Stomach (tissue), 9 donors: ENCODE measurements around the gene SYNE2. TPM values are rescaled to one million over a fixed set of nuclear protein-coding genes. Genes with fewer than 3 reads are reported as not detected.

ENCODE experiments used
- DNase-seq, 2 donors: peaks; one replicate each; pipeline versions ENCODE4 v3.0.0 to v3.0.0-alpha.2; 2013 to 2019
- H3K27ac ChIP-seq, 5 donors: fragments of 200-600 bp in 4 of 5; sonication (generic) in 4 of 5; one replicate each; pipeline ENCODE4 v1.5.1; 2013 to 2019; ENCODE audit warnings: mild to moderate bottlenecking in 1 of 5, moderate library complexity in 1 of 5
- H3K27me3 ChIP-seq, 3 donors: fragments of 200-600 bp; sonication (generic); one replicate each; pipeline ENCODE4 v1.5.1; 2017 to 2019; ENCODE audit warnings: mixed run types in 1 of 3
- H3K36me3 ChIP-seq, 4 donors: fragments of 200-600 bp; sonication (generic); 1 replicate in 3 of 4; 2 replicates in 1 of 4; pipeline ENCODE4 v1.5.1; 2016 to 2019
- H3K4me1 ChIP-seq, 4 donors: fragments of 200-600 bp; sonication (generic); one replicate each; pipeline ENCODE4 v1.5.1; 2016 to 2019
- H3K4me3 ChIP-seq, 4 donors: fragments of 200-600 bp; sonication (generic) in 3 of 4; one replicate each; pipeline ENCODE4 v1.5.1; 2016 to 2019; ENCODE audit warnings: mild to moderate bottlenecking in 1 of 4
- H3K9me3 ChIP-seq, 4 donors: fragments of 200-600 bp; sonication (generic); one replicate each; pipeline ENCODE4 v1.5.1; 2016 to 2019
- EP300 ChIP-seq: sonication (generic); formaldehyde crosslinking; IDR thresholded peaks from one replicate; pipeline ENCODE4 v1.6.1; 2017; ENCODE audit warnings: antibody characterized with exemption
- POLR2A ChIP-seq, 4 donors: fragments of 450-650 bp; IDR thresholded peaks; one replicate each; pipeline ENCODE4 v1.6.1; 2016; ENCODE audit warnings: antibody characterized with exemption in 4 of 4, control low read depth in 2 of 4, mild to moderate bottlenecking in 1 of 4, moderate library complexity in 1 of 4
- POLR2AphosphoS5 ChIP-seq, 3 donors: sonication (generic); formaldehyde crosslinking; IDR thresholded peaks; one replicate each; pipeline ENCODE4 v1.6.1; 2016; ENCODE audit warnings: antibody characterized with exemption in 3 of 3
- WGBS, 5 donors: extraction: QIAGEN DNeasy Blood & Tissue Kit in 3 of 5; methylation state at CpG; one replicate each; pipeline versions ENCODE4 v1.1.5 to v1.1.7; 2013 to 2018; 5-methylcytosine and 5-hydroxymethylcytosine counted together
- intact Hi-C: fragments of 100-400 bp; cut with DNase I; formaldehyde crosslinking; loops from one replicate; pipeline ENCODE4 v1.15.1; 2023; ENCODE audit warnings: low total_unique reads
- polyA plus RNA-seq, 3 donors: library from polyadenylated mRNA; stranded (reverse); fragments of 200-250 nt; gene quantifications; one replicate each; pipeline ENCODE4 v1.2.3, GENCODE V29; 2013
- total RNA-seq, 5 donors: library from RNA; depleted of rRNA; stranded (reverse); fragments of >200 nt; gene quantifications; one replicate each; pipeline versions ENCODE4 v1.1.0 to v1.2.3, GENCODE V29; 2014 to 2016
- TF ChIP-seq, protein P1 (sequence below), 7 experiments: fragments of 450-650 bp in 4 of 7; fragments of 200-600 bp in 3 of 7; sonication (generic) in 3 of 7; IDR thresholded peaks; one replicate each; pipeline ENCODE4 v1.5.1; 2016 to 2019; ENCODE audit warnings: antibody characterized with exemption in 7 of 7, control low read depth in 2 of 7, mild to moderate bottlenecking in 1 of 7
- donor health status: healthy with polysubstance abuse.
- donor health status: Bipolar disorder and iron deficiency.
- donor health status: healthy.

SYNE2 gene
- total and polyA plus RNA-seq, 8 donors = 14.4 to 280 (median 120) TPM

DNA sequence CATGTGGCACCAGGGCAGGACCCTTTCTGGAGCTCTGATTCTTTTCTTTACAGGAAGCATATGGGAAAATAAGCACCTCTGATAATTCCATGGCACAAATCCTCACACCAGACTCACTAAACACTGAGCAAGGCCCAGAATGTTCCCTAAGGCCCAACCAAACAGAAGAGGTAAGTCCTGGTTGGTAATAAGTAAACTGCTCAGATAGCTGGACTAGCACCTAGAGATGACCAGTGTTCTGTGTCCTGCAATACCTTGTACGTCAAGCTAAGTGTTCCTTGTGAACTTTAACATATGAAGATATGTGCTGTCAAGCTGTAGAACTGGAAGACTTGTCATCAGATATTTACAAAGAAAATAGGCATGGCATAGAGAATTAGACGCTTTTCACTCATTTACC lies 254.6 kb downstream of the SYNE2 start:
- TF ChIP-seq POLR2A (IDR thresholded peaks at IDR 0.05) (no peak), POLR2AphosphoS5 (IDR thresholded peaks at IDR 0.05) (no peak), EP300 (no peak)
- TF ChIP-seq, protein P1, sequence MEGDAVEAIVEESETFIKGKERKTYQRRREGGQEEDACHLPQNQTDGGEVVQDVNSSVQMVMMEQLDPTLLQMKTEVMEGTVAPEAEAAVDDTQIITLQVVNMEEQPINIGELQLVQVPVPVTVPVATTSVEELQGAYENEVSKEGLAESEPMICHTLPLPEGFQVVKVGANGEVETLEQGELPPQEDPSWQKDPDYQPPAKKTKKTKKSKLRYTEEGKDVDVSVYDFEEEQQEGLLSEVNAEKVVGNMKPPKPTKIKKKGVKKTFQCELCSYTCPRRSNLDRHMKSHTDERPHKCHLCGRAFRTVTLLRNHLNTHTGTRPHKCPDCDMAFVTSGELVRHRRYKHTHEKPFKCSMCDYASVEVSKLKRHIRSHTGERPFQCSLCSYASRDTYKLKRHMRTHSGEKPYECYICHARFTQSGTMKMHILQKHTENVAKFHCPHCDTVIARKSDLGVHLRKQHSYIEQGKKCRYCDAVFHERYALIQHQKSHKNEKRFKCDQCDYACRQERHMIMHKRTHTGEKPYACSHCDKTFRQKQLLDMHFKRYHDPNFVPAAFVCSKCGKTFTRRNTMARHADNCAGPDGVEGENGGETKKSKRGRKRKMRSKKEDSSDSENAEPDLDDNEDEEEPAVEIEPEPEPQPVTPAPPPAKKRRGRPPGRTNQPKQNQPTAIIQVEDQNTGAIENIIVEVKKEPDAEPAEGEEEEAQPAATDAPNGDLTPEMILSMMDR (IDR thresholded peaks at IDR 0.05) = no peak
- 85 to 92% (median 88%) methylated on average over 2 of the region's 2 CpGs for WGBS, 5 donors
- Histone ChIP-seq H3K4me1 (peaks cover 0 to 8% (median 1%) of the 10 kb centered on the region in 4 donors), H3K36me3 (peaks cover 8 to 79% (median 60%) of the 10 kb centered on the region in 4 donors), H3K9me3 (no peaks in the 10 kb centered on the region), H3K27me3 (no peaks in the 10 kb centered on the region), H3K4me3 (no peak overlapping the region), H3K27ac (no peak overlapping the region)
- DNase-seq = no peak
- intact Hi-C loops = no loop called here

DNA sequence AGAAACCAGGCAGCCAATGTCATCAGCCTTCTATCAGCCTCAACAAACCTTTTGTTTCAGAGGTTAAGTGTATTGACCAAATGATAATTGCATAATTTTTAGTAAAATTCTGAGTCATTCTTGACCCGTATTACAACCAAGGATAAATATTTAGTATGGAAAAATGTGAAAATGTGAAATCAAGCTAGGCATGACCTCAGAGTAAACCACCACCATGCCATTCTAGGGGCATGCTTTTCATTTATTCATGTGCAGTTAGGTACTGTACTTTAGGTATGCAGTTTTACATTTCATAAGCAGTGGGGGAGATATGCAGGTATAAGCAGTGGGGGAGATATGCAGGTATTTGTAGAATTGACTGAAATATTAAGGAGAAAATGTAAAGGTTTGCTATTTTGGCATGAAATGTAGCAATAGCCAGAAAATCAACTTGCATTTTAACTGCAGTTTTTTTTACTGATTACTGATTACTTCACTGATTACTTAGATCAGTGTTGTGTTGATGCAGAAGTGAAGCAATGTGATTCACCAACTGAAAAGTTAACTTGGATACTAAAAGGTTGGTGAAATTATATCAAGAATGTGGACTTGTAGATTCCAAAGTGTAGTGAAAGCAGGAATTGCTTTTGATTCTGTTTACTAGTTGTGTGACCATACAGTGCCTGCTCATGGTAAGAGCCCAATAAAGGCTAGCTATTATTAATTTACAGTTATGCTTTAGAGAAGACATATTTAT lies 257.2 kb downstream of the SYNE2 start:
- Histone ChIP-seq H3K27me3 (no peaks in the 10 kb centered on the region), H3K4me1 (peaks cover 0 to 23% (median 8%) of the 10 kb centered on the region in 4 donors), H3K27ac (no peak overlapping the region), H3K9me3 (no peaks in the 10 kb centered on the region), H3K36me3 (peaks cover 5 to 67% (median 51%) of the 10 kb centered on the region in 4 donors), H3K4me3 (no peak overlapping the region)
- TF ChIP-seq EP300 = no peak
- no peak for TF ChIP-seq POLR2AphosphoS5 (IDR thresholded peaks at IDR 0.05)
- TF ChIP-seq POLR2A (IDR thresholded peaks at IDR 0.05) = no peak
- TF ChIP-seq, protein P1 (IDR thresholded peaks at IDR 0.05) = no peak
- no peak for DNase-seq
- WGBS, 5 donors = 32 to 61% (median 55%) methylated on average over 1 of the region's 1 CpG
- intact Hi-C loops = no loop called here

DNA sequence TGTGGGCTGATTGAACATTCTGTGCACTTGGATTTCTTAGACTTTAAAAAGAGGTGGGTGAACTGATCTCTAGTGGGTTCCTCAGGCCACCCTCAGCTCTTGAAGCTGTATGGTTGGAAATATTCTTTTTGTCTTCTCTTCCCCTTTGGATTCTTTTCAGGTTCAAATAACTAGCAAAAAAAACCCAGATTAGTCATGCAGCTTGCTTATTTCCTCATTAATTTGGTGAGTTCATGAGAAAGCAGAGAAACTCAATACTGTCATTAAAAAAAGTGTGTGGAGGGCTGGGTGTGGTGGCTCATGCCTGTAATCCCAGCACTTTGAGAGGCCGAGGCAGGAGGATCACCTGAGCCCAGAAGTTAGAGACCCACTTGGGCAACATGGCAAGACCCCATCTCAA lies 258.0 kb downstream of the SYNE2 start:
- Histone ChIP-seq H3K27me3 (no peaks in the 10 kb centered on the region), H3K27ac (no peak overlapping the region), H3K4me3 (no peak overlapping the region), H3K4me1 (peaks cover 0 to 23% (median 8%) of the 10 kb centered on the region in 4 donors), H3K9me3 (no peaks in the 10 kb centered on the region), H3K36me3 (peaks cover 5 to 67% (median 54%) of the 10 kb centered on the region in 4 donors)
- TF ChIP-seq, protein P1 (IDR thresholded peaks at IDR 0.05) = no peak
- TF ChIP-seq POLR2AphosphoS5 (IDR thresholded peaks at IDR 0.05) (no peak), EP300 (no peak), POLR2A (IDR thresholded peaks at IDR 0.05) (no peak)
- intact Hi-C loops = no loop called here
- WGBS, 5 donors = 94 to 100% (median 98%) methylated on average over 1 of the region's 1 CpG
- DNase-seq = no peak

DNA sequence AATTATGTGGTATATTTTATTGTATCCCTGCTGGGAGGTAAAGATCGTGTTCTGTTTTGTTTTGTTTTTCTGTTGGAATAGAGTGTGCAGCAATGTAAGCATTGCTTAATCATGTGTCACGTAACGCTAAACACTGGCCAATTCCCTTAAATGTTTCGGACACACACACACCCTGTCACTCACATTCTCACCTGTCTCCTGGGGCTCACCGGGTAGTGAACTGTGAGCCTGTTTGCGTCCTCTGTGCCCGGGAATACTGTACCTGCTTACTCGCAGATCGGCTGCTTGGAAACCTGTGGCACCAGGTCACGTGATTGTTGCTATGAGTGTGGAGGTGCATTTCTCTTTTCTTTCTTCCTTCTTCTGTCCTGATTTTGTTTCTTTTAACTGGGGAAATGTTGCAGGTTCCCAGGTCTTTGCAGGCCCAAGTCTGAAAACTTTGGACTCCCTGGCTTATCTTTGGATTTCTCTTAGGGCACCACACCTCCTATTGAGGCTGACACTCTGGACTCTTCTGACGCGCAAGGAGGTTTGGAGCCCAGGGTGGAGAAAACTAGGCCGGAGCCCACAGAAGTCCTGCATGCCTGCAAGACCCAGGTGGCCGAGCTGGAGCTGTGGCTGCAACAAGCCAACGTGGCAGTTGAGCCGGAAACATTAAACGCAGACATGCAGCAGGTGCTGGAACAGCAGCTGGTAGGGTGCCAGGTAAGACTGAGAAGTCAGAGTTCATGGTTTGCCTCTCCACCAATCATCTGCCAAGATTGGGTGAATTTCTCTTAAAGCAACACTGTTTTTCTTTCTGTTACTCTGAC lies 260.3 kb downstream of the SYNE2 start:
- peak; percentile 48 to 78 for DNase-seq
- Histone ChIP-seq H3K4me1 (peaks cover 0 to 24% (median 8%) of the 10 kb centered on the region in 4 donors), H3K4me3 (no peak overlapping the region), H3K27me3 (no peaks in the 10 kb centered on the region), H3K9me3 (no peaks in the 10 kb centered on the region), H3K27ac (peak overlapping the region; percentile 58 to 71 (median 61)), H3K36me3 (peaks cover 1 to 53% (median 37%) of the 10 kb centered on the region in 4 donors)
- WGBS, 5 donors = 34 to 58% (median 44%) methylated on average over 17 of the region's 17 CpGs
- TF ChIP-seq EP300 (no peak), POLR2A (IDR thresholded peaks at IDR 0.05) (no peak), POLR2AphosphoS5 (IDR thresholded peaks at IDR 0.05) (peak in 1 of 3 donors; percentile 12)
- TF ChIP-seq, protein P1 (IDR thresholded peaks at IDR 0.05) = no peak
- intact Hi-C loops = no loop called here
